Ovary (tissue), 3 donors: ENCODE results near the gene ETV3L.

Experiments used
- CTCF ChIP-seq, 3 donors: fragments of 450-650 bp in 2 of 3; fragments of 200-600 bp in 1 of 3; IDR thresholded peaks; one replicate each; pipeline versions ENCODE4 v1.5.1 to v1.8.0; 2016 to 2022; ENCODE audit warnings: antibody characterized with exemption in 3 of 3, mild to moderate bottlenecking in 1 of 3
- POLR2A ChIP-seq: fragments of 450-650 bp; IDR thresholded peaks from one replicate; pipeline ENCODE4 v1.6.1; 2017; ENCODE audit warnings: antibody characterized with exemption, mild to moderate bottlenecking, moderate library complexity
- donor health status: DM: no; HTN: no; CAD: no.

- TF ChIP-seq CTCF (IDR thresholded peaks at IDR 0.05) (no peak), POLR2A (no peak)
Measured at GRCh38 chr1:157092831-157093230, 6.8 kb downstream of the ETV3L start.
